ENCODE results near the gene SMAGP.
"Not testable (repeated sequence)": the region's sequence is repeated elsewhere in the genome, so short reads cannot be mapped to it uniquely, and the experiment has no call there.

- not testable (repeated sequence) for TF ChIP-seq POLR2A (IDR thresholded peaks at IDR 0.05); CTCF (IDR thresholded peaks at IDR 0.05 in 8 of 11, conservative IDR thresholded peaks at IDR 0.05 in 3 of 11)
Observed at GRCh38 chr12:51291603-51292513, 21.6 kb upstream of the SMAGP start.

Measured in spleen (tissue), 7 donors.